C4-2B (cell line): Measurements from ENCODE around the gene SEMA3B.

Source experiments
- H3K27ac ChIP-seq: fragments of 450-650 bp; 2 replicates; pipeline ENCODE4 v1.5.1; 2017
- CTCF ChIP-seq: fragments of 450-650 bp; conservative IDR thresholded peaks from 2 replicates; pipeline ENCODE4 v1.5.1; 2017; ENCODE audit warnings: mild to moderate bottlenecking
- ZFX ChIP-seq: fragments of 450-650 bp; IDR thresholded peaks from 2 replicates; pipeline ENCODE4 v1.6.1; 2017

The SEMA3B gene

DNA sequence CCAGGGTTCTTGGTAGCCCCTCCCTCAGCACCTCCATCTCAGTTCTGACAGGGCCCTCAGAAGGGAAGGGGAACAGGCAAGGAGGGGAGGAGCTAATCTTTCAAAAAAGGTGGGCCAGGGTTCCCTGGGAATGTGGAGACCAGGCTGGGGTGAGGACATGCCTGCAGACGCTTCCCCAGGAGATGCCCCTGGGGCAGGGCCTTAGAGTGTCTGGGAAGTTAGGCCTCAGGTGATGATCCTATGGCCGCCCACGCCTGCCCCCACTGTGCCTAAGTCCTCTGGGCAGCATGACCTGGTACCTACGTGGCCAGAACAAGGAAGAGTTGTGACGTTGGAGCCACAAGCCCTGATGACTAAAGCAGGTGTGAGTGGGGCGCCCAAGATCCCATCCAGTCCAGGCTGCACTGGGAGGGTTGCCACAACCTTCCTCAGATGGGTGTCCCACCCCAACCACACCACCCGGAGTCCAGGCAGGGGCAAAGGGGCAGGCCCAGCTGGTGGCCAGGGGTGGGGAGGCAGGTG is 3.9 kb upstream of the SEMA3B start:
- TF ChIP-seq CTCF (no peak), ZFX (no peak)
- no peak overlapping the region for H3K27ac ChIP-seq

DNA sequence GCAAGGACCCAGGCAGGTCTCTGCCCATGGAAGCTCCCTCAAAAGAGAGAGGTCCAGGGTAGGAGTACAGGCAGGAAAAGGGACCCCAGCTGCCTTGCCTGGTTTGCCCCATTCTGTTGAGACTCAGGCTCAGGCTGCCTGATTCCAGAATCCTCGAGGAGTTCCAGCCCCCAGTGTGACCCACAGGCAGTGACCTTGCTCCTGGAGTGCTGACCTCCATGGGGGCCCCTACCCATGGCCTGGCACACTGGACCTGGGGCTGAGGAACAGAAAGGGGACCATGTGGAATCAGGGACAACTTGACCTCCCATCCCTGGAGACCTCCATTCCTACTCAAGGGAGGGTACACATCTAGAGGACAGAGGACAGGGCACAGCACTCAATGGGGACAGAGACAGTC is 3.4 kb upstream of the SEMA3B start:
- no peak overlapping the region for H3K27ac ChIP-seq
- TF ChIP-seq CTCF (no peak), ZFX (no peak)

DNA sequence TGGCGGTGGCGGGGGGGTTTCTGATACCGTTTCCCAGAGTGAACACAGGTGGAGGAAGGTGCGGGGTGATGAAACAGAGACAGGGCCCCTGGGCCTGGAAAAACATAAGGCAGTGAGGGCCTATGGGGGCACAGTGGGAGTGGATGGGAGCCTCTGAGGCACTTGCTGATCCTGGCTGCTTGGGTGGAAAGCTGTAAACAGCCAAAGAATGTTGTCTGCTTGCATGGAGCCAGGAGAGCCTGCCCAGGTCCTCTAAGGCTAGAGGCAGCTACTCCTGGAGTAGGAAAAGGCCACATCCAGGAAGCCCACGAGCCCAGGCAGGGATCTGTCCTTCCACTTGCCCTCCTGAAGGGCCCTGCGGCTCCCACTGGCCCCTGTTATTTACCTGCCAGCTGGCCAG is 2.9 kb upstream of the SEMA3B start:
- no peak overlapping the region for H3K27ac ChIP-seq
- no peak for TF ChIP-seq ZFX
- TF ChIP-seq CTCF: no peak

DNA sequence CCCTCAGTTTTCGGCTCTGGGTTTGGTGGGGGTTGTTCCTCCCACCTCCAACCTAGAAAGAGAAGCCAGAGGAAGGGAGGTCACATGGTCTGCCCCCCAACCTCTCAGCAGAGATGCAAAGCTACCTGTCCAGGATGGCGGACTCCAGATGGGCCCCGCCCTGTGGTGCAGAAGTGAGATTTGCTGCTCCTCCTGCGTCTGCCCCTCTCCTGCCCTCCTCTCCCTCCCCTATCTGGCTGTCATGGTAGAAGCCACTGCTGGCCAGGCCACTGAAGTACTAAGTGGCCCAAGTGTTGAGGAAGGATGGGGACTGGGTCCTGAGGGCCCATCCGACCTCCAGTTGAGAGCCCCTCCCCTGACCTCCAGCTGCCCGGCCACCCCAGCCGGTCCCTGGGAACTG is 2.1 kb upstream of the SEMA3B start:
- no peak for TF ChIP-seq ZFX
- no peak for TF ChIP-seq CTCF
- H3K27ac ChIP-seq: peak overlapping the region; percentile 18

DNA sequence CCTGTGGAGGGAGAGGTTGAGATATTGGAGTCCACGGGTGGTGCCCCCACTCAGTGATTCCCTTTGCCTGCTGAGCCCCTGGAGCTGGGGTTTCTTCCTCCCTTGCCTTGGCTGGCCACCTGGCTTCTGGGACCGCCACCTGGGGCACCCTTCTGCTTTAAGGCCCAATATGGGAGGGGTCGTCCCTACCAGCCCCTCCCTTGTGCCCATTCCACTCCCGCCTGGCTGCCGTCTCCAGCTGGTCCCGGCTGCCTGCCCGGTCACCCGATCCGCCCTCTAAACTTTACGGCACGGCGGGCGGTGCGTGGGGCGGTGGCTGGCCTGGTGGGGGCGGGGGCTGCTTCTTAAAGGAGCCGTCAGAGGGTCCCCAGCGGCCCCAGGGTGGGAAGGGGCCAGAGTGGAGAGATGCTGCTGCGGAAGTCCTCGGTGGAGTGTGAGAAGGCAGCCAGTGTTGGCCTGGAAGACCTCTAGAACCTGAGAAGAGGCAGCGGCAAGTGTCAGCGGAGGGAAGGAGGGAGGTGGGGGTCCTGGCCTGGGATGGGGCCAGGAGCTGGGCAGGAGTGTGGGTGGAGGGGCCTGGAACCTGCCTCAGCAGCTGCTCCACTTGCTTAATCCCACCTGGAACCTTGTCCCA is 1.6 kb upstream of the SEMA3B start:
- H3K27ac ChIP-seq: peak overlapping the region; percentile 18
- TF ChIP-seq CTCF: no peak
- TF ChIP-seq ZFX: no peak

DNA sequence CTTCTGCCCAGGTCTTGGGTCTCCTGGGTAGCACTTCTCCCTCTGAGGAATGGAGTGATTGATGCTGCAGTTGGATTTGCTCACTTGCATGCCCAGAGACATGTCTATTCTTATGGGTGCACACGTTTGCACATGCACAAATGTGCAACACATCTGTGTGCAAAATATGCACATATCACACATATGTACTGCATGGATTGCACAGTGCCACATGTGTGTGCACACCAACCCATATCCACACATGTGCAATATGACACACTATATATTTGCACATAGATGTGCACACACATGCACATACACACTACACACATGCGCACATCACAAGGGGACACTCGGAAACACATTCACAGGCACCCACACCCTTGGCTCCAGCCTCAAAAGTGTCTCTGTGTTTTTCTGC is 671 bp upstream of the SEMA3B start:
- H3K27ac ChIP-seq: no peak overlapping the region
- TF ChIP-seq CTCF: no peak
- TF ChIP-seq ZFX: no peak

DNA sequence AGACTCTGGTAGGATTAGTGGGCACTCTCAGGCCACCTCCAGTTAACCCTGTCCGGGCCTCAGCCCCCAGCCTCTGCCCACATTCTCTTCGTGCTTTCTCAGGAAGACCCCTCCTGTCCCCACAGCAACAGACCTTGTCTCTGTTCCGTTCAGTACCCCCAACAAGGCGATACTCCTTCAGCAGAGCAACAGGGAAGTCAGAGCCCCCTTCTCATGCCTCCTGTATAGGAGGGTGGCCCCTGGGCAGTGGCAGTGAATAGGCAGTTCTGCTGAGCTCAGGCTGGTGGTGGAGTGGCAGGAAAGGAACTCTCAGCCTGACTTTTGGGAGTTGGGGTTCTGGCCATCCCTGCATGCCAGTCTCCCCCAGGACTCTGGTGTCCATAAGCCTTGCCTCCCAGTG is 513 bp downstream of the SEMA3B start:
- H3K27ac ChIP-seq: peak overlapping the region; percentile 41; the same call in 1 of the 2 replicates
- TF ChIP-seq CTCF (no peak), ZFX (no peak)
